GM18519 (cell line): Measurements from ENCODE around the gene ZNF526.
A peak's percentile ranks its signal among the peaks of the same experiment; 100 is the strongest.
"Not testable (repeated sequence)": the region's sequence is repeated elsewhere in the genome, so short reads cannot be mapped to it uniquely, and the experiment has no call there.

Source experiments
- ATAC-seq: cut with Tn5 transposase; IDR thresholded peaks from one replicate; pipeline ENCODE4 v1.9.1; 2021; ENCODE audit warnings: mild to moderate bottlenecking, moderate library complexity; ENCODE audit not compliant: unreplicated experiment, low FRiP score

The ZNF526 gene

GRCh38 chr19:42254850-42255765 is 35.0 kb downstream of the ZNF526 start, which contains the start of gene ERF:
Gene ERF, minus strand, starts transcription at chr19:42255128. Its CDS starts 129 bp downstream, at chr19:42254999.
- no peak for ATAC-seq

- no peak for ATAC-seq
Observed at GRCh38 chr19:42255766-42256745, 35.9 kb downstream of the ZNF526 start.

- not testable (repeated sequence) for ATAC-seq
Observed at GRCh38 chr19:42257842-42258241, 37.7 kb downstream of the ZNF526 start.

GRCh38 chr19:42261763-42262162 is 41.7 kb downstream of the ZNF526 start:
- no peak for ATAC-seq

GRCh38 chr19:42266105-42266504 is 46.0 kb downstream of the ZNF526 start:
- ATAC-seq, result not testable (repeated sequence)

- ATAC-seq, result not testable (repeated sequence)
Observed at GRCh38 chr19:42266928-42267603, 47.0 kb downstream of the ZNF526 start.

GRCh38 chr19:42267644-42268141 is 47.6 kb downstream of the ZNF526 start:
- no peak for ATAC-seq

GRCh38 chr19:42268142-42268703 is 48.1 kb downstream of the ZNF526 start:
- peak; percentile 35 for ATAC-seq

GRCh38 chr19:42268704-42269477 is 48.8 kb downstream of the ZNF526 start, which contains the start of gene CIC:
Gene CIC, plus strand, starts transcription at chr19:42269252. Its CDS starts 2,532 bp downstream, at chr19:42271784.
- peak; percentile 64 for ATAC-seq

GRCh38 chr19:42269478-42270345 is 49.6 kb downstream of the ZNF526 start:
- no peak for ATAC-seq

GRCh38 chr19:42270346-42271044 is 50.4 kb downstream of the ZNF526 start:
- no peak for ATAC-seq

- no peak for ATAC-seq
Observed at GRCh38 chr19:42271045-42271419, 50.9 kb downstream of the ZNF526 start.

GRCh38 chr19:42271861-42272534 is 51.9 kb downstream of the ZNF526 start:
- ATAC-seq, result no peak

- no peak for ATAC-seq
Observed at GRCh38 chr19:42272535-42272897, 52.4 kb downstream of the ZNF526 start.

- ATAC-seq, result no peak
Observed at GRCh38 chr19:42272989-42273406, 52.9 kb downstream of the ZNF526 start.

GRCh38 chr19:42273407-42274064 is 53.4 kb downstream of the ZNF526 start:
- ATAC-seq, result no peak
